Liver (tissue), 9 donors: ENCODE results near the gene URM1. TPM values are rescaled to one million over a fixed set of nuclear protein-coding genes. Genes with fewer than 3 reads are reported as not detected.

Source experiments
- DNase-seq: peaks from one replicate; pipeline ENCODE4 v3.0.0-alpha.2; 2017; ENCODE audit warnings: low spot score
- H3K27ac ChIP-seq, 2 donors: one replicate each; pipeline ENCODE4 v1.7.0; 2013; ENCODE audit warnings: inconsistent platforms in 2 of 2, low read length in 2 of 2, control low read depth in 1 of 2, low read depth in 1 of 2, mild to moderate bottlenecking in 1 of 2
- H3K27me3 ChIP-seq, 4 donors: one replicate each; pipeline versions ENCODE4 v1.6.1 to v1.7.0; 2013; ENCODE audit warnings: low read length in 3 of 4, inconsistent platforms in 1 of 4, mild to moderate bottlenecking in 1 of 4, moderate library complexity in 1 of 4; ENCODE audit not compliant: control insufficient read depth in 4 of 4, insufficient read depth in 4 of 4
- H3K36me3 ChIP-seq, 4 donors: one replicate each; pipeline versions ENCODE4 v1.6.1 to v1.7.0; 2013; ENCODE audit warnings: low read length in 3 of 4, mild to moderate bottlenecking in 3 of 4, low read depth in 1 of 4, moderate library complexity in 1 of 4; ENCODE audit not compliant: control insufficient read depth in 4 of 4, insufficient read depth in 3 of 4
- H3K4me1 ChIP-seq, 4 donors: one replicate each; pipeline versions ENCODE4 v1.6.1 to v1.7.0; 2013; ENCODE audit warnings: low read length in 3 of 4, mild to moderate bottlenecking in 3 of 4, moderate library complexity in 1 of 4; ENCODE audit not compliant: control insufficient read depth in 4 of 4, insufficient read depth in 4 of 4
- H3K4me3 ChIP-seq, 3 donors: one replicate each; pipeline versions ENCODE4 v1.6.1 to v1.7.0; 2013; ENCODE audit warnings: low read length in 3 of 3, control low read depth in 1 of 3, low read depth in 1 of 3, mild to moderate bottlenecking in 1 of 3
- H3K9ac ChIP-seq, 2 donors: one replicate each; pipeline ENCODE4 v1.7.0; 2013; ENCODE audit warnings: low read length in 2 of 2, mild to moderate bottlenecking in 2 of 2, moderate library complexity in 2 of 2, control low read depth in 1 of 2, low read depth in 1 of 2
- H3K9me3 ChIP-seq, 4 donors: one replicate each; pipeline versions ENCODE4 v1.6.1 to v1.7.0; 2013; ENCODE audit warnings: low read length in 3 of 4; ENCODE audit not compliant: control insufficient read depth in 4 of 4
- EGR1 ChIP-seq, 2 donors: IDR thresholded peaks; 2 replicates each; pipeline ENCODE4 v1.6.1; 2016 to 2018; ENCODE audit warnings: antibody characterized with exemption in 2 of 2, low read depth in 2 of 2
- FOXA1 ChIP-seq: IDR thresholded peaks from 2 replicates; pipeline ENCODE4 v1.6.1; 2016; ENCODE audit warnings: antibody characterized with exemption
- FOXA2 ChIP-seq: IDR thresholded peaks from 2 replicates; pipeline ENCODE4 v1.6.1; 2016; ENCODE audit warnings: antibody characterized with exemption
- HNF4A ChIP-seq, 2 donors: conservative IDR thresholded peaks; 2 replicates each; pipeline ENCODE4 v1.6.1; 2016; ENCODE audit warnings: antibody characterized with exemption in 2 of 2, mild to moderate bottlenecking in 2 of 2
- HNF4G ChIP-seq: IDR thresholded peaks from 2 replicates; pipeline ENCODE4 v1.6.1; 2016; ENCODE audit warnings: antibody characterized with exemption
- JUND ChIP-seq, 2 donors: IDR thresholded peaks; 2 replicates each; pipeline ENCODE4 v1.6.1; 2016; ENCODE audit warnings: antibody characterized with exemption in 2 of 2
- NR2F2 ChIP-seq: IDR thresholded peaks from 2 replicates; pipeline ENCODE4 v1.6.1; 2016; ENCODE audit warnings: antibody characterized with exemption
- RAD21 ChIP-seq, 2 donors: IDR thresholded peaks; 2 replicates each; pipeline ENCODE4 v1.6.1; 2016; ENCODE audit warnings: antibody characterized with exemption in 2 of 2, mild to moderate bottlenecking in 2 of 2
- RXRA ChIP-seq, 2 donors: IDR thresholded peaks; 2 replicates each; pipeline ENCODE4 v1.6.1; 2017 to 2018; ENCODE audit warnings: antibody characterized with exemption in 2 of 2, mild to moderate bottlenecking in 1 of 2
- SP1 ChIP-seq: IDR thresholded peaks from 2 replicates; pipeline ENCODE4 v1.6.1; 2018; ENCODE audit warnings: antibody characterized with exemption, mild to moderate bottlenecking
- TAF1 ChIP-seq: conservative IDR thresholded peaks from 2 replicates; pipeline ENCODE4 v1.6.1; 2016; ENCODE audit warnings: antibody characterized with exemption, mild to moderate bottlenecking
- YY1 ChIP-seq: IDR thresholded peaks from 2 replicates; pipeline ENCODE4 v1.6.1; 2016; ENCODE audit warnings: antibody characterized with exemption, mild to moderate bottlenecking
- WGBS: extraction: QIAGEN DNeasy Blood & Tissue Kit; methylation state at CpG from one replicate; pipeline ENCODE4 v1.1.7; 2013; 5-methylcytosine and 5-hydroxymethylcytosine counted together
- polyA plus RNA-seq, 2 donors: library from polyadenylated mRNA; stranded (reverse) in 1 of 2; unstranded in 1 of 2; fragments of 200-250 nt in 1 of 2; fragments of >200 nt in 1 of 2; fragmentation: Nextera tagmentation in 1 of 2; extraction: Ambion mirVana in 1 of 2; gene quantifications; one replicate each; pipeline versions ENCODE4 v1.2.1 to v1.2.3, GENCODE V29; 2013 to 2015
- total RNA-seq, 2 donors: library from RNA; depleted of rRNA; stranded (reverse); fragments of >200 nt; gene quantifications; one replicate each; pipeline ENCODE4 v1.2.3, GENCODE V29; 2014
- TF ChIP-seq, protein P1 (sequence below): fragments of 150-350 bp; IDR thresholded peaks from 2 replicates; pipeline ENCODE4 v1.5.1; 2017; ENCODE audit warnings: improper control_type of control experiment, low read depth, low read length; ENCODE audit not compliant: missing input control
- TF ChIP-seq, protein P2 (sequence below): IDR thresholded peaks from 2 replicates; pipeline ENCODE4 v1.6.1; 2016; ENCODE audit warnings: antibody characterized with exemption, mild to moderate bottlenecking
- TF ChIP-seq, protein P3 (sequence below): IDR thresholded peaks from 2 replicates; pipeline ENCODE4 v1.6.1; 2016; ENCODE audit warnings: antibody characterized with exemption
- TF ChIP-seq, protein P4 (sequence below): IDR thresholded peaks from 2 replicates; pipeline ENCODE4 v1.6.1; 2016; ENCODE audit warnings: antibody characterized with exemption
- donor health status: healthy.
- donor health status: healthy.
- donor health status: healthy.
- donor health status: healthy.
- donor health status: healthy.

The URM1 gene
- total and polyA plus RNA-seq, 4 donors = 12.1 to 35.0 (median 19.5) TPM

DNA sequence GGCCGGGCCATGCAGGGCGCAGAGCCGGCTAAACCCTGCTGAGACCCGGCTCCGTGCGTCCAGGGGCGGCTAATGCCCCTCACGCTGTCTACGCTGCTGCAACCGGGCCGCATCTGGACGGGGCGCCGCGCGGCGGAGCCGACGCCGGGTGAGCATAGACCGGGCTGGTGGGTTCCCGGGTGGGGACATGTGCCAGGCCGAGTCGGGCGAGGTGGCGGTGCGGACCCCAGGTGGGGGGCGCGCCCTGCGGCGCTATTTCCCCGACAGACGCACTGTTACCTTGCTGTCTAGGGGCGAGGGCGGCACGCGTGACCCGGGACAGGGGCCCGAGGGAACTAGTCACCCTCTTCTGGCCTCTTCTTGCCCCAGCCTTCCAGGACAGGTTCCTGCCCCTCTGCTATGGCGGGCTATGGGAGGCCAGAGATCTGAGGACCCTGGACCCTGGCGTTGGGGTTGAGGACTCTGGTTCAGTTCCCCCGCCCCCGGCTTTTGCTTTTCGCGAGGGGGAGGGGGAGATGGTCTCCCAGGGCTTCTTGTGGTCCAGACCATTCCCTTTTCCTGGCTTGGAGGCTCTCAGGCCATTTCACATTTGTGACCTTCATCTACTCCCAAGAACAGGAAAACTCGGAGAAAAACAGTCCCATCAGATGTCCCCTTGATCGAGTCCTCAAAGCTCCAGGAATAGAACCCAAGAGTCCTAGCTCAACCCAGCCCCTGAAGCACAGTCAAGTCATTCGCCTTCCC, 30.3 kb upstream of the URM1 start:
- Histone ChIP-seq H3K4me1 (peaks cover 0 to 18% (median 11%) of the 10 kb centered on the region in 4 donors), H3K9me3 (no peaks in the 10 kb centered on the region), H3K27me3 (no peaks in the 10 kb centered on the region), H3K9ac (peak overlapping the region; percentile 60 to 75), H3K27ac (peak overlapping the region; percentile 56 to 72), H3K36me3 (peaks cover 2 to 23% (median 12%) of the 10 kb centered on the region in 4 donors), H3K4me3 (peak overlapping the region; percentile 73 to 82 (median 74))
- DNase-seq = no peak
- no peak for TF ChIP-seq NR2F2
- no peak for TF ChIP-seq SP1
- TF ChIP-seq FOXA2 = no peak
- TF ChIP-seq FOXA1 = no peak
- no peak for TF ChIP-seq HNF4G
- no peak for TF ChIP-seq EGR1 (IDR thresholded peaks at IDR 0.05; ENCODE audit: low read depth in 2 of 2)
- TF ChIP-seq, protein P1, sequence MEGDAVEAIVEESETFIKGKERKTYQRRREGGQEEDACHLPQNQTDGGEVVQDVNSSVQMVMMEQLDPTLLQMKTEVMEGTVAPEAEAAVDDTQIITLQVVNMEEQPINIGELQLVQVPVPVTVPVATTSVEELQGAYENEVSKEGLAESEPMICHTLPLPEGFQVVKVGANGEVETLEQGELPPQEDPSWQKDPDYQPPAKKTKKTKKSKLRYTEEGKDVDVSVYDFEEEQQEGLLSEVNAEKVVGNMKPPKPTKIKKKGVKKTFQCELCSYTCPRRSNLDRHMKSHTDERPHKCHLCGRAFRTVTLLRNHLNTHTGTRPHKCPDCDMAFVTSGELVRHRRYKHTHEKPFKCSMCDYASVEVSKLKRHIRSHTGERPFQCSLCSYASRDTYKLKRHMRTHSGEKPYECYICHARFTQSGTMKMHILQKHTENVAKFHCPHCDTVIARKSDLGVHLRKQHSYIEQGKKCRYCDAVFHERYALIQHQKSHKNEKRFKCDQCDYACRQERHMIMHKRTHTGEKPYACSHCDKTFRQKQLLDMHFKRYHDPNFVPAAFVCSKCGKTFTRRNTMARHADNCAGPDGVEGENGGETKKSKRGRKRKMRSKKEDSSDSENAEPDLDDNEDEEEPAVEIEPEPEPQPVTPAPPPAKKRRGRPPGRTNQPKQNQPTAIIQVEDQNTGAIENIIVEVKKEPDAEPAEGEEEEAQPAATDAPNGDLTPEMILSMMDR = no peak
- TF ChIP-seq RXRA (IDR thresholded peaks at IDR 0.05) = no peak
- no peak for TF ChIP-seq RAD21 (IDR thresholded peaks at IDR 0.05)
- TF ChIP-seq TAF1 = no peak
- TF ChIP-seq, protein P2, sequence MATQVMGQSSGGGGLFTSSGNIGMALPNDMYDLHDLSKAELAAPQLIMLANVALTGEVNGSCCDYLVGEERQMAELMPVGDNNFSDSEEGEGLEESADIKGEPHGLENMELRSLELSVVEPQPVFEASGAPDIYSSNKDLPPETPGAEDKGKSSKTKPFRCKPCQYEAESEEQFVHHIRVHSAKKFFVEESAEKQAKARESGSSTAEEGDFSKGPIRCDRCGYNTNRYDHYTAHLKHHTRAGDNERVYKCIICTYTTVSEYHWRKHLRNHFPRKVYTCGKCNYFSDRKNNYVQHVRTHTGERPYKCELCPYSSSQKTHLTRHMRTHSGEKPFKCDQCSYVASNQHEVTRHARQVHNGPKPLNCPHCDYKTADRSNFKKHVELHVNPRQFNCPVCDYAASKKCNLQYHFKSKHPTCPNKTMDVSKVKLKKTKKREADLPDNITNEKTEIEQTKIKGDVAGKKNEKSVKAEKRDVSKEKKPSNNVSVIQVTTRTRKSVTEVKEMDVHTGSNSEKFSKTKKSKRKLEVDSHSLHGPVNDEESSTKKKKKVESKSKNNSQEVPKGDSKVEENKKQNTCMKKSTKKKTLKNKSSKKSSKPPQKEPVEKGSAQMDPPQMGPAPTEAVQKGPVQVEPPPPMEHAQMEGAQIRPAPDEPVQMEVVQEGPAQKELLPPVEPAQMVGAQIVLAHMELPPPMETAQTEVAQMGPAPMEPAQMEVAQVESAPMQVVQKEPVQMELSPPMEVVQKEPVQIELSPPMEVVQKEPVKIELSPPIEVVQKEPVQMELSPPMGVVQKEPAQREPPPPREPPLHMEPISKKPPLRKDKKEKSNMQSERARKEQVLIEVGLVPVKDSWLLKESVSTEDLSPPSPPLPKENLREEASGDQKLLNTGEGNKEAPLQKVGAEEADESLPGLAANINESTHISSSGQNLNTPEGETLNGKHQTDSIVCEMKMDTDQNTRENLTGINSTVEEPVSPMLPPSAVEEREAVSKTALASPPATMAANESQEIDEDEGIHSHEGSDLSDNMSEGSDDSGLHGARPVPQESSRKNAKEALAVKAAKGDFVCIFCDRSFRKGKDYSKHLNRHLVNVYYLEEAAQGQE = no peak
- TF ChIP-seq, protein P3, sequence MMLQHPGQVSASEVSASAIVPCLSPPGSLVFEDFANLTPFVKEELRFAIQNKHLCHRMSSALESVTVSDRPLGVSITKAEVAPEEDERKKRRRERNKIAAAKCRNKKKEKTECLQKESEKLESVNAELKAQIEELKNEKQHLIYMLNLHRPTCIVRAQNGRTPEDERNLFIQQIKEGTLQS = no peak
- TF ChIP-seq, protein P4, sequence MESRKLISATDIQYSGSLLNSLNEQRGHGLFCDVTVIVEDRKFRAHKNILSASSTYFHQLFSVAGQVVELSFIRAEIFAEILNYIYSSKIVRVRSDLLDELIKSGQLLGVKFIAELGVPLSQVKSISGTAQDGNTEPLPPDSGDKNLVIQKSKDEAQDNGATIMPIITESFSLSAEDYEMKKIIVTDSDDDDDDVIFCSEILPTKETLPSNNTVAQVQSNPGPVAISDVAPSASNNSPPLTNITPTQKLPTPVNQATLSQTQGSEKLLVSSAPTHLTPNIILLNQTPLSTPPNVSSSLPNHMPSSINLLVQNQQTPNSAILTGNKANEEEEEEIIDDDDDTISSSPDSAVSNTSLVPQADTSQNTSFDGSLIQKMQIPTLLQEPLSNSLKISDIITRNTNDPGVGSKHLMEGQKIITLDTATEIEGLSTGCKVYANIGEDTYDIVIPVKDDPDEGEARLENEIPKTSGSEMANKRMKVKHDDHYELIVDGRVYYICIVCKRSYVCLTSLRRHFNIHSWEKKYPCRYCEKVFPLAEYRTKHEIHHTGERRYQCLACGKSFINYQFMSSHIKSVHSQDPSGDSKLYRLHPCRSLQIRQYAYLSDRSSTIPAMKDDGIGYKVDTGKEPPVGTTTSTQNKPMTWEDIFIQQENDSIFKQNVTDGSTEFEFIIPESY = no peak
- TF ChIP-seq YY1 = no peak
- no peak for TF ChIP-seq HNF4A (conservative IDR thresholded peaks at IDR 0.05)
- WGBS = under 1% methylated on average over 48 of the region's 48 CpGs

DNA sequence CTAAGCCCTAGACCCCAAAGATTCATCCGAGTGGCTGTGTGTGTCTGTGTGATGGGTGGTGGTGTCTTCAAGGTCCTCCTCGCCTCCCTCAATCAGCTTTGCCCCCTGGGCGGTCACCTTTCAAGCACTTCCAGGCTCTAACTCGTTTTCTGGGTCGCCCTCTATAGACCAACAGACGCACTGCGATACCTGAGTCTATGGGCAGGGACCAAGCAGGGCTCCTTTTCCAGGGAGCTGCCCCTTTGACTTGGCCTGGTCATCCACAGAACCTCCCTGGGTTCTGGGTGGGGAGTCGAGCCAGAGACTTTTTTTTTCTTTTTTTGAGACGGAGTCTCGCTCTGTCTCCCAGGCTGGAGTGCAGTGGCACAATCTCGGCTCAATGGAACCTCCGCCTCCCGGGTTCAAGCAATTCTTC, 29.7 kb upstream of the URM1 start:
- DNase-seq = peak; percentile 68
- peaks cover 2 to 24% (median 13%) of the 10 kb centered on the region in 4 donors for H3K36me3 ChIP-seq
- peak overlapping the region; percentile 56 to 72 for H3K27ac ChIP-seq

More for the DNA sequence above, 29.7 kb upstream of the URM1 start:
- TF ChIP-seq RAD21 (IDR thresholded peaks at IDR 0.05) = peak; percentile 76 to 78
- TF ChIP-seq, protein P2 = no peak
- TF ChIP-seq, protein P1 = peak; percentile 59
- TF ChIP-seq RXRA (IDR thresholded peaks at IDR 0.05) = peak in 1 of 2 donors; percentile 9
- TF ChIP-seq HNF4G = no peak
- TF ChIP-seq JUND (IDR thresholded peaks at IDR 0.05) = no peak
- peak in 1 of 2 donors; percentile 17 for TF ChIP-seq HNF4A (conservative IDR thresholded peaks at IDR 0.05)
- H3K9ac ChIP-seq = peak overlapping the region; percentile 60 to 75
- no peaks in the 10 kb centered on the region for H3K27me3 ChIP-seq
- H3K4me1 ChIP-seq = peaks cover 0 to 18% (median 11%) of the 10 kb centered on the region in 4 donors
- 32% methylated on average over 13 of the region's 13 CpGs for WGBS
- H3K4me3 ChIP-seq = peak overlapping the region; percentile 53 to 82 (median 74)
- no peaks in the 10 kb centered on the region for H3K9me3 ChIP-seq
